NCI-H2107 treated with DMSO at 0.1 percent for 48 hours (cell line): Measurements from ENCODE around the gene CACNB4.

ENCODE experiments used
- DNase-seq: peaks from one replicate; lab custom pipeline; 2025; ENCODE audit not compliant: unreplicated experiment; lab: John Stamatoyannopoulos, UW

Gene CACNB4

DNA sequence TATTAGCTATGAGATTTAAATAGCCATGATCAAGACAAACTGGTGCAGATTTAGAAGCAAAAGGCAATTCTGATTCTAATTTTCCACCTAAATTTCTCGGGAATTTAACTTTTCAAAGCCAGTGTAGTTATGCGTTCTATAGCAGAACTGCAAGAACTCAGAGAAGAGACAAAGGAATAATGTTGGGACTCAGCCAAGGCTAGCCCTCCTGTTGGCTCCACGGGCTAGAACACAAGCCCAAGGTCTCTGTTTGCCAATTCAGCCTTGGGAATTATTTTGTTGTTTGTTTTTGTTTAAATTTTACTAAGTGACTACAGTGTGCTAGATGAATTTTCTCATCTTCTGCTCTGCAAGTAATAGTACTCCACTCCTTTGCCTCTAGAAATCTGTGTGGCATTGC lies 121.2 kb downstream of the CACNB4 start:
- DNase-seq, result no peak

DNA sequence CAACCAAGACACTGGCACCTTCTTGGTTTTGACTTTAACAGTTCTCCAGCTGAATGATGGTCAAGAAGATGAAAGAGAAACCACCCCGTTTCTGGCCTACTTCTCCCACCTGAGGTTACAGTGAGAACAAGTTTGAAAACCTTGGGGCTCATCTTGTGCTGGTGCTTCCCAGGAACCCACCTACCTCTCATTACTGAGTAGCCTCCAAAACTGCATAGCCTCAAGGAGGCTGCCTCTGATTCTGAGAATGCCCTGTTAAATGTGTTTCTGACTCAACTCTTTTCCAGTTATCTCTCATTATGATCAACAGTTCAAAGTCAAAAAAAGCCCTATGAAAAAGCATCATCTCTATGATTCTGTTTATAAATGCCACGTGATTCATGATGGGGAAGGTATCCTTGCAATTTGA lies 121.9 kb downstream of the CACNB4 start:
- no peak for DNase-seq

DNA sequence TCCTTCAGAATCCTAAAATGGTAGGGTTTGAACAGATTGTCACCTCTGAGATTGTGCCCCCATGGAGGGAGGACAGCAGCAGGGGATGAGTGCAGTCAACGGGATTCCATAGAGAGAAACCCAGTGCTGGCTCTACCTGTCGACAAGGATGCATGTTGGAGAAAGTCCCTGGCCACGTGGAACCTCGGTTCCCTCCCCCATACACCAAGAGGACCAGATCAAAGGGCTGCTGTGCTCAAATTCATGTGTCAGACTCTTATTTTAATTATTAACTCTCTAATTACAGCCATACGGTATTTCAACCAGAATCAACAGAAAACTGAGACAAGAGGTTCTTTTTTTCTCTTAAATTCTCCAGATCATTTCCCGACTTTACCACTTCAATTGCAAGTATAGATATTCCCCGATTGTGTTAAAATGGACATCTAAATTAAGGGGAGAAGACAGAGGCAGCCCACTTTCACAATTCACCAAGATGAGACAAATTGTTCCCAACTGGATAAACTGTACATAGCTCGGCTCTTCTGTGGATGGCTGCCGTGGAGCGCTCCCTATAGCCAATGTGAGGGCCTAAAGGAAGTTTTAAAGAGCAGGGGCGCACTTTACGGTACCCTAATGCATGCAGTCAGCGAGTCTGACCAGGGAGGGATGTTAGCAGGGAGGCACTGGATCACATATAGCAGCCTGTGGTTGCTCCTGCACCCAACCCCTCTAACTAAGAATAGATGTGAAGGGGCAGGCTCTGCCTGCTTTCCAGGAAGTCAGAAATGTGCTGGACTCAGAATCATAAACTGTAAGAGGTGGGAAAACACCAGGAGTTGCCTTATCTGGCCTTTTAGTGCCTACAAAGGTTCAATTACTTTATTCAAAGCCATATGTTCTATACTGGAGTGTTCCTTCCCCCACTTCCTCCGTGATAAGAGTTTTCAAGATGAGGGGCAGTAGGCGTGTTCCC lies 123.1 kb downstream of the CACNB4 start:
- no peak for DNase-seq

DNA sequence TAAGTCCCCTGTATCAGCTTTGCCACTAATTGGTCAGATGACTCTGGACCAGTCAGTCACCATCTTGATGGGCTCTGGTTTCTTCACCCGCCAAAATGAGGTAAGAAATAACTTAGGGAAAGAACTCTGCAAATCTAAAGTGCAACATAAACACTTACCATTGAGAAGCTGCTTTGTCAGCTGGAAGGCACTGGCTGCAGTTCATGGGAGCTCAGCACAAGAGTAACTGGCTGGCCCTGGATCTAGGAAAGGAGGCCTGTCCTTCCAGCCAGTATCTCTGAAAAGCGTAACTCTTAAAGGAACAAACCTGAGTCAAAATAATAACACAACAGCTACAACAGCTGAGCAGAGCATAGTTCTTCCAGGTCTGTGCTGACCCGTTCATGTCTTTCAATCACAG lies 123.9 kb downstream of the CACNB4 start:
- DNase-seq, result no peak

DNA sequence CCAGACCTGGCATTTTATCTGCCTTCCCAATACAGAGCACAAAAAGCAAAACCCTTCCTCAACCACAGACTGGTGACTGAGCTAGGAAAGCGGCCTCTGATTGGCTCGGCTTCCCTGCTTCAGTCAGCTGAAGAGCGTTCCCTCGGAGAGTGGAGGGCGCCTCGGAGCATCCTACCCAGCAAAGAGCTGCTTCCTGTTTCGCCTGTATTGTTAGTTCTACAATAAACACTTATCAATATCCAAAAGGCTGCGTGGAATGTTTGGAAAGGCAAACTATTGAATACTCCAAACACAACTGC lies 125.0 kb downstream of the CACNB4 start:
- peak; percentile 86 for DNase-seq

DNA sequence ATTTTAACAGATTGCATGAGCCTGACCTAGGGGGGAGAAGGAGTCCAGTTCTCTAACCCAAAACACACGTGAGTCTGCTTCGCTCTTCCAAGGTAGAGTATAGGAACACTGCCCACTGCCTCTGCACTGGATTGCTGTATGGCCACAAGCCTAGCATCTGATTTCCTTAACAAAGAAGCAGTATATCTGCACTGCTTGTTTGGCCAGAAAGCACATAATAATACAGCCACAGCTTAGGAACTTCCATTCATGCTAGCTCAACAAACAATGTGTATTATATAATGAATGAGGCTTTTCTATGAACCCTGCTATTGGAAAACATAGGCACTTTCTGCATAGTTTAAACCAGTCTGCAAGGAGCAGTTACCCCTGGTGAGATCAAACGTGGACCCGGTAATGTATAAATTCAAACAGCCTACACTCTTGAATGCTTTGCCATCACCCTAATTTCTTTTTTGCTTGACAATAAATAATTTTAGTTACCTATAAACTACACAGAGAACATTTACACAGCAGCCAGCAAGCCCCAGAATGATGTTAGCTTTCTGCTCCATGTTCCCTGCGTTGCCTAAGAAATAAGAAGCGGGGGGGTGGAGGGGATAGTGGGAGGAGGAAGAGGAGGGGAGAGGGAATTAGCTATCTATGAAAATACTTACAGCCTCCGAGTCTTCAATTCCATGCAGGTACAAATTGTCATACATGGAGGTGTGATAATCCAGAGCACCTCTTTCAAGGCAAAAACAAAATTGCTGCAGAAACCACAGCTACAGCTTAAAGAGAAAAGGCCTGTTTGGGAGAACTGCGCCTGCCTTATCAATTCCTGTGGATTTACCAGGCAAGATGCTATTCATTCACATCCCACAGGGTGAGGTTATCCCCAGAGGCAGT lies 125.6 kb downstream of the CACNB4 start:
- no peak for DNase-seq

DNA sequence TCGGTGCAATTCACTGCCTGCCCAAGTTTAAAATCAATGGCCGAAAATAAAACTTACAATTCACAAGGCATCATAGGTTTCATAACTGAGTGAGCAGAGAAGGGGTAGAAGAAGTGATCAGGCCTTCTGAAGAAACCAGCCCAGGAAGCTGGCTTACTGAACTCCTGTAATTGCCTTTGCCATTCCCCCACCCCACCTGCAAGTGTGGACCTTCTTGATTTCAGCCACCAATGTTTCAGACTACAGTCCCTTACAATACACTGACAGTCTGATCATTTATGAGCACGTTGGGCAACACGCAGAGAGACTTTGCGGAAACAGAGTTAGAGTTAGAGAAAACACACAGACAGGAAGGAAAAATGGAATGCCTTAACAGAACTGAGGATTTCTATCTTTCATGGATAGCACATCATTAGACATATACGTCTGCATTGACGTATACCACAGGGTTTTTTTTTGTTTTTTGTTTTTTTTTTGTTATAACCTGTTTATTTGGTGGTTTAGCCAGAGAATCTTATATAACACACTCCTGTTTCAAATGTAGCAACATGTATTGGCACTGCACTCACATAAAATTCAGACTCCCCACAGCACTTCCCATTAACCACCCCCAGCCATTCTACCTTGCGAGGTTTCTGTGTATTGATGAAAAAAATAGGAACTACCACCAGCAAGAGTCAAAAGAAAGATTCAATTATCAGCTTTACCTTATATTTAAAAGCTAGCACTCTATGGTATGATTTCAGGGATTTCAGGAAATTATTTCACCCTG lies 126.4 kb downstream of the CACNB4 start:
- no peak for DNase-seq

DNA sequence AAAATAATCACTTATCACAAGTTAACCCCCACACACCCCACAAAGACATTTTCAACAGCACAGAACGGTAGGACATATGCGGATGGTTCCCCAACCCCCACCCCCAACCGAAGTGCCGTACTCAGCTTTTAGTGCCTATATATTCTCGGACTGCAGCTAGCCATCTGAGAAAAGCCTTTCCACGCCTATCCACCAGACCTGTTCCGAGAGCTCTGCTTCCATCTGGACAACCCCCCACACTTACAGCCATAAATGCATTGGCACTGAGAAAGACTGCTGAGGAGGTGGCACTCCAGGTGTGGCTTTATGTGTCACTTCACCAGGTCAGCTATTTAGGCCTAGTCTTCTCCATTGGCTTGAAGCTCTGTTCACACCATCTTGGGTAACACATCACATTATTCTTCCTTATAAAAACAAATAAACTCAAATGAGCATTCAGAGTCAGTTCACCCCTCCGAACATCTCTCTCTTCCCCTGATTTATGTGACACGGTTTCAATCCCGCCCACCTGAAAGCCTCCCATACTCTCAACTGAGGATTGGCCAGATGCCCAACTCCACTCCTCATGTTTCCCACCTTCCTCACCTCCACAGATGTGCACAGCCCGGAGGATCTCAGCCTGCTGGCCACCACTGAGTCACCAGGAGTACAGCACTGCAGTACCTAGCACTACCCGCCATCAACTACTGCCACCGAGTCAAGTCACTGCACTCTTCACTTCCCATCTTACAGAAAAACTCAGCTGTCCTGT lies 127.4 kb downstream of the CACNB4 start:
- no peak for DNase-seq

DNA sequence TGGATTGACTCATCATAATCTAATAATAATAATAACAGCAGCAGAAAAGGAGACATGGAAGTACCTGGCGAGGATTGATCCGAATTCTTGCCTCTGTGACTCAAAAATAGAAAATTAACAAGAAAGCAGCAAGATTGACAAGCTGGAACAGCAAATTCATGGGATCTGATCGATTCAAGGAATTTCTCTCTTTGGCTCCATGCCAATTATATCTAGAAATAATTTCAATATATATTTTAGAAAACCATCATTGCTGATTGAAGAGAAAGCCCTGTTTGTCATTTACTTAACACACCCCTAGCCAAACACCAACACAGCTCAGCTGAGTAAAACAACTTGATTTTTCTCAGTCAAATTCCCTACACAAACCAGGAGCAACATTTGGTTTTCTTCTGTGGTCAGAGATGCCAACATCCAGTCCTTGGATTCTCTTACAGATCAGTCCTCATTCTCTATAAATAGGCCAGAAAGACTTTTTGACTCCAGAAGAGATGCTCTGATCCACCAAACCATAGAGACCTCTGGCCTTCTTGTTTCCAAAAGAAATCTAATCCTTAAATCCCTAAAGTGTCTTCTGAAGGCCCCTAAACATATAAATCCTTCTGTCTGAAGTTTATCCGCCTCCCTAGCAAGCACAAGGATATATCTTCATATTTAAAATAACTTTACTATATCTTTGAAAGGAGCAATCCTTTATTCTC lies 129.9 kb downstream of the CACNB4 start:
- DNase-seq, result no peak

DNA sequence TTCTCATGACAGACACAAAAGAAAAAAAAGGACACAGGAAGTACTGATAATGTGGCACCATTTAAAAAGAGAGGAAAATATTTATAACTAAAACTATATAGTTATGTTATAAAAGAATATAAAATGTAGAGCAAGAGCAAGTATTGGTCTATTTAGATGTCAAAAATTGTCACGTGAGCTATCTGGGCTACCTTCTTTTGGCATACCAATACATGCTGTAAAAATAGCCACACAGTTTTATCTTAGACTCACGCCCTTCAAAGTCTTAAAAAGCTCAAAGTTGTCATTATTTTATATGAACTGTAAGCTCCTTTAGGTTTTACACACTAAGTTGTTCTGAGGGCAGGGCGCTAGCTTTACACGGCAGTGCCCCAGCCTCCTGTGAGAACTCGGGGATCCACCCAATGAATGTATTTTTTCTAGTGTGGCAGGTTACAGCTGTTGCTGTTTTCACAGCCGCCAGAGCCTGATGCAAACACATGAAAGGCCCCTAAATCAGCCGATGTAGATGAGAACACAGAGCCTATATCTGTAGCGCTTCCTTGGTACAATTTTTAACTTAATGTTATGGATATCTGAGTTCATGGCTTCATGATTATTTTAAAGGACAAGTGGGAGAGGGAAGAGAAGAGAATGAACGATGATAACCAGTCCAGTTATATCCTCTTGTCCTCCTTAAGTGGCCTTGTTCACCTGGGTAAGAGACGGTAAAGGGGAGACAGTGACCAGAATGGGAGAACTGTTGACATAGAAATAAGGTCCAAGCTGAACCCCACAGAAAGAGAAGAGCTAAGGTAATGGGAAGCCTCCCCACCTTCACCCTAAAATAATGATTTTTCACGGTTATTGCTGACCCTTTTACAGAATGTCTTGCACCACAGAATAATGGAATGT lies 130.8 kb downstream of the CACNB4 start:
- DNase-seq, result no peak

DNA sequence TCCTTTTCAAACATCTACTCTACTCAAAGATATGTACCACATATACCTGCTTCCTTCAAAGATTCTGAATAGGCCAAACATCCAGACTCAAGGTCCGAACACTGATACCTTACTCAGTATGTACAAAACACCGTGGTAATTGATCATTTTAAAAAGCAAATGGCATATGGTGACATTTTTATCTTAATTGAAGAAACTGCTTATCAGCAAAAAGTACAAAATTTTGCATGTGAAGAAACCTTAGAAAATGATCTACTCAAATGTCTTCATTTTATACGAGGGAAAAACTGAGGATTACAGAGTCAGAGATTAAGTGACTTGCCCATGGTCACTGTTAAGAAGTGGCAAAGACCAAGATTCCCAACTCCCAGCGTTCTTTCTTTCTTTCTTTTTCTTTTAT lies 133.0 kb downstream of the CACNB4 start:
- no peak for DNase-seq

DNA sequence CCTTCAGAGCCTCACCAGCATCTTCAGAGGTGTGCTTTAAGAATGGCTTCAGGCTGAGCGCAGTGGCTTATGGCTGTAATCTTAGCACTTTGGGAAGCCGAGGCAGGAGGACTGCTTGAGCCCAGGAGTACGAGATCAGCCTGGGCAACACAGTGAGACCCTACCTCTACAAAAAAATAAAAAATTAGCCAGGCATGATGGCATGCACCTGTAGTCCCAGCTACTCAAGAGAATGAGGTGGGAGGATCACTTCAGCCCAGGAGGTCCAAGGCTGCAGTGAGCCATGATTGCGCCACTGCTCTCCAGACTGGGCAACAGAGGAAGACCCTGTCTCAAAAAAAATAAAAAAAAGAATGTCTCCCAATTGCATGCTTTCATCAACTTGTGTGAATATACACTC lies 137.3 kb downstream of the CACNB4 start:
- no peak for DNase-seq

DNA sequence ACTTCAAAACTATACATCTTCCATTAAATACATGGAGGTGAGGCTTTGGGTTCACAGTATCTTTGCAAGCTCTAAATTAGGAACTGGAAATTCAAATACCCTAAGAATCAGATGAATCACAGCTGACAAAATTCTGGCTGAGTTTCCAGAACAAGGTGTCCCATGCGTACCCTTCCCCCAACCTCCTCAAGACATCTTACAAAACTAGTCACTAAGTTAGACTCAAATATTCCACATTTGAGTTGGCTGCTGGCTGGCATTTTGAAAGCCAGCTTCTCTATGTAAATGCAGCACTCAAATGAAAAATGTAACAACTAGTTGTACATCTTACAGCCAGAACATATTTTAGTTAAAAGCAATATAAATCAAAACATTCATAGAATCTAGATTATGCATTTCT lies 139.6 kb downstream of the CACNB4 start:
- DNase-seq, result no peak

DNA sequence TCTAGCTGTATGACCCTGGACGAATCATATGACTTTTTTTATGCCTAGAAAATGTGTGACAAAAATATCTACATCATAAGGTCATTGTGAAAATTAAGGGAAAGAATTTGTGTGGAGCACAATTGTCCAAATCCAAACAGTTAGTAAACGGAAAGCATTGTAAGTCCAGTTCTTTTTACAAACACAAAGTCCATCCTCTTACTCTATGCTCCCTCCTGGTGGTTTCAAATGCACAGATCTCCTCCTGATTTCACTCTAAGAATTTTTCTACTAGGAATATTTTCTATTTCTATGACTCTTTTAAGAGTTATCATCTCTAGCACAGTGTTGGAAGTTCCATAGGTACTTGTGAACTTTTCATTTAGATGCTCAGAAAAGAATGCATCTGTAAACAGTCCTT lies 145.4 kb downstream of the CACNB4 start:
- no peak for DNase-seq

DNA sequence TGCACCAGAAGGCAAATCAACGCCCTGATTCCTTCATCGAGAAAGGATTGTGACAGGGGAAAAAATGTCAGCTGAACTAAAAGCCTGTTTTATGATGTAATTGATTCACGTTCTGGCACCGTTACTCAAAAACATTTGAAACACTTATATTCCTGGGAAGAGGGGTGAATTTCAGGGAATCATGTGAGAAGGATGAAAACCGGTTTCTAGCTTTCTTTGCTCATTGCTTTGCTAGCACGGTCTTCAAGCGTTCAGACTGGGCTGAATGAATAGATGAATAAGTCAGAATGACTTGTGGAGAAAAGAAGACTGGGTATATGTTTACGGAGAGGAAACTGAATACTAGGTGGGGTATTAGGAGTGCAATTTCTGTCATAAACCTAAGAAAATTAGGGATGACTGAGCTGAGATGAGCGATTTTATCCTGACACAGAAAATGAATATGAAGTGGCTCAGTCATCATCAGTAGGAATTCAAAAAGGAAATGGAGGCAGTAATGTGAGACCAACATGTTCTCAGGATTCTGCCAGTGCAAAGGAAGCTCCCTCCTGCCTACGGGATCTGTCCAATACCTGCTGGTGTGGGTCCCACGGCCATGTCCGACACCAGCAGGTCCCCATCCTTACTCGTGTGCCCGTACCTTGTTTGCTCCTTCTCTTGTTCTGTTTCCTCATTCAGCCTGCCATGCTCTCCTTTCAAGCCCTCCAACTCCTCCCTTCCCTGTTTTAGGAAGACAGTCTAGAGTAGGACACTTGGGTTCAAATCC lies 146.0 kb downstream of the CACNB4 start:
- DNase-seq, result no peak

DNA sequence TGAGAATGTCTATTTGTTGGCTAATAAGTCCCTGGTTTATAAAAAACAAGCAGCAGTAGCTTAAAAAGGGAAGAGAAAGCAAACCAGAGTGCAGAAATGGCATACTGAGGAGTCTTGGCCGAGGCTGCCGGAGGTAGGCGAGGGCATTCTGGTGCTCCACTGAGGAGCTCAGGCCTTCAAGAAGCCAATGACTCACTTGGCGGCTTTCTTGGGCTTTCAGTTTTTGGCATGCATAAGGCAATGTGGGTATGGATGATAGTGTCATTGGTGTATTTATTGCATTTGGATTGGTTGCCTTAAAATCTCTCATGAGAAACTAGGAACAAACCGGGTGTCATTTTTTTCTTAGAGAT lies 151.1 kb downstream of the CACNB4 start:
- no peak for DNase-seq

DNA sequence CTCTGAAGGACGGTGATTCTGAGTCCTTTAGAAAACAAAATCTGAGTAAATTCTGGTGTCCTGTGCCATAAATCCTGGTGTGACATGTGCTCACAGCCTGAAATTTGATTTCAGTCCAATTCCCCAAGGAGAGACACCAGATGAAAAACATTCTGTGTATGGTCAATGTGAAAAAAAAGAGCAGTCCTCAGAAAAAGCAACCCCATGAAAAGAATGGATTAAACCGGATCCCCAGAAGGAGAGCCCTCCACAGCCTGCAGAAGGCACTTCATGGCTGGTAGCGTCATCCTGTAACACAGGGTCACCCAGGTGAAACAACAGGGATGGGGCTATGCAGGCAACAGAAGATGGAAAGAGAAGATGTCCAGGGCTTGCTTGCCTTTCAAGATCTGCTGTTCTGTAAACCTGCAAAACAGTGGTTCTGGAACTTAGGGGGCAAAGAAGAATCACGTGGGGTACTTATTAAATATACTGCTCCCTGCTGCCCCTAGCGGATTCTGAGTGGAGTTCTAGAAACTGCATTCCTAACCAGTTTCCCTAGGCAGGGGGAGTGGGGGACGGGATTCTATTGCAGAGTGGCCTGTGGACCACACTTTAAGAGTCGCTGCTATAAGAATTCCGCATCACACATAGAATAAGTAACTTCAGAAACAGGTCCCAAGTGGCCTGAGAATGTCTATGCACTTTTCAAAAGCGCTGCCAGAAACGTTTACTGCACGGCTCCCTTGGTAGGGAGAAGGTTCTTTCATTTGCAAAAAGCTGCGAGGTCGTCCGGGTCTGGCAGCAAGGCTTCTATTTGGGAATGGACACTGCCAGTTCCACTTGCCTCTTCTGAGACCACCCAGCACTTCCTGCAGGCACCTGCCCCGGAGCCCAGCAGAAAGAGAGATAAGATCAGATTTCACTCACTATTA lies 151.7 kb downstream of the CACNB4 start:
- DNase-seq, result peak; percentile 77
